AG10803 (cell line): ENCODE measurements around the gene LONRF2.
"Not testable (repeated sequence)": the region's sequence is repeated elsewhere in the genome, so short reads cannot be mapped to it uniquely, and the experiment has no call there.

Source experiments
- DNase-seq: peaks from one replicate; pipeline ENCODE4 v3.0.0; 2010; ENCODE audit warnings: low read depth
- H3K4me3 ChIP-seq: 2 replicates; pipeline ENCODE4 v1.5.1; 2011; ENCODE audit warnings: mild to moderate bottlenecking, low read length, control low read depth
- CTCF ChIP-seq: conservative IDR thresholded peaks from 2 replicates; pipeline ENCODE4 v1.5.1; 2011; ENCODE audit warnings: mild to moderate bottlenecking, low read length, control low read depth, inconsistent platforms

Gene LONRF2

GRCh38 chr2:100350661-100351185, 28.4 kb upstream of the LONRF2 start:
- no peak for DNase-seq
- no peak overlapping the region for H3K4me3 ChIP-seq
- TF ChIP-seq CTCF, result no peak

DNA sequence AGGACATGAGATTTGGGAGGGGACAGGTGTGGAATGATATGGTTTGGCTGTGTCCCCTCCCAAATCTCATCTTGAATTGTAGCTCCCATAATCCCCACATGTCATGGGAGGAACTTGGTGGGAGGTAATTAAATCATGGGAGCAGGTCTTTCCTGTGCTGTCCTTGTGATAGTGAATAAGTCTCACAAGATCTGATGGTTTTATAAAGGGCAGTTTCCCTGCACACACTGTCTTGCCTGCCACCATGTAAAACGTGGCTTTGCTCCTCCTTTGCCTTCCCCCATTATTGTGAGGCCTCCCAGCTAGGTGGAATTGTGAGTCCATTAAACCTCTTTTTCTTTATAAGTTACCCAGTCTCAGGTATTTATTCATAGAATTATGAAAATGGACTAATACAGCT, 22.8 kb upstream of the LONRF2 start:
- DNase-seq, H3K4me3 ChIP-seq: not testable (repeated sequence)

DNA sequence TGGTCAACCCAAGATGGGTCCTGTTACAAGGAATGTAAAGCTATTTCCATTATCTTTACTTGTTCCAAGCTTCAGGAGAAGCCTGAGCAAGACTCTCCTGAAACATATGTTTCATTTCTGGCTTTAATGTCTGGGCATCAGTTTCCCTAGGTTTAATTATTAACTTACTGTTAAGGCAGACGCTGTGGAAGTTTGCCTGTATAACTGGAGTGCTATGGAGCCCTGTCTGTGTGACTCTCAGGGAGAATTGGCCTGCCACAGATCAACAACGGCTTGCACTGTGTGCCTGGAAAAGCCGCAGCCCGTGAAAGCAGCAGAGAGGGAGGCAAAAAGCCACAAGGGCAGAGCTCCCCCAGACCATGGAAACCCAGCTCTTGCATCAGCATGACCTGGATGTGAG, 22.1 kb upstream of the LONRF2 start:
- DNase-seq, result no peak
- no peak for TF ChIP-seq CTCF

GRCh38 chr2:100342466-100342865, 20.2 kb upstream of the LONRF2 start:
- DNase-seq, H3K4me3 ChIP-seq: not testable (repeated sequence)

More for the DNA sequence above, 22.1 kb upstream of the LONRF2 start:
- no peak overlapping the region for H3K4me3 ChIP-seq

DNA sequence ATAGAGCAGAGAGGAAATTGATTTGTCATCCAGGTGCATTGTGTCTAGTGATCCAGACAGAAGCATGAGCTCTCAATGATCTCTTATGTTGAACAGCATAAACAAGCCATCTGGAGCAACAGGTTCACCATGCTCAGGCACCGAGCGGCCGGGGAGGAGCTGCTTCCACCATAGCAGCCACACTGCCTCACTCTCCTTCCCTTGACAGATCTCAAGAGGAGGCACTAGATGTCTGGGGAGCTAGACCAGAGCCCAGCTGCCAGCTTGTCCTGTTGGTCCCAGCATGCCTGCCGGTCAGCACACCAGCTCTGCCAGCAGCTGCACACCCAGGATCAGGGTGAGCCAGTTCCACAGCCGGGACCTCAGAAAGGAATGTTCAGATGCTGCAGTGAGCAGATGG, 17.5 kb upstream of the LONRF2 start:
- TF ChIP-seq CTCF, result no peak
- no peak for DNase-seq
- no peak overlapping the region for H3K4me3 ChIP-seq

DNA sequence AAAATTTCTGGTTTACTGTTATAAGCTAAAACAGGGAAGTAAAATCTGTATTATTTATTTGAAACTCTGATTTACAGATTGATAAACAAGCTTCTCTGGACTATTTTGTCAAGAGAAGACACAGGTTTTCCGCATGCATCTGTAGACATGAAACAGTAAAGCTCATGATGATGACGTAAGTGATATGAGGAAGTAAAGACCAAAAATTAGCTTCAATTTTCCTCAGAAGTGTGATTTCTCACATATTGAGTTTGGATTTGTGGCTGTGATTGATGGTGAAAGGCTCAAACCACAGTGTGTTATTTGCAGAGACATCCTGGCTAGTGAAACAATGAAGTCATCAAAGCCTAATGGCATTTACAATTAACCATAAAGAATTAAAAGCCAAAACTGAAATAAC, 12.6 kb upstream of the LONRF2 start:
- no peak for DNase-seq
- no peak for TF ChIP-seq CTCF
- no peak overlapping the region for H3K4me3 ChIP-seq

- no peak for TF ChIP-seq CTCF
- no peak overlapping the region for H3K4me3 ChIP-seq
- DNase-seq, result no peak
Observed at GRCh38 chr2:100327742-100328141, 5.4 kb upstream of the LONRF2 start.

GRCh38 chr2:100321179-100321865, 979 bp downstream of the LONRF2 start:
- no peak for DNase-seq
- TF ChIP-seq CTCF, result no peak
- no peak overlapping the region for H3K4me3 ChIP-seq
